ENCODE data around the gene HAVCR2. TPM values are rescaled to one million over a fixed set of nuclear protein-coding genes. Genes with fewer than 3 reads are reported as not detected.
A peak's percentile ranks its signal among the peaks of the same experiment; 100 is the strongest.

Gene HAVCR2
- 1 to 10 TPM; 2.2 to 7.3 (median 3.5) TPM for total RNA-seq

GRCh38 chr5:157108976-157109375, at the start of gene HAVCR2:
Gene HAVCR2, minus strand, starts transcription at chr5:157109044. Its CDS starts 61 bp downstream, at chr5:157108983.
- intact Hi-C loops (cut with DNase I) = no loop called here
- TF ChIP-seq POLR2A (IDR thresholded peaks at IDR 0.05) (no peak), CTCF (IDR thresholded peaks at IDR 0.05) (no peak)
- DNase-seq = peak in 1 of 2 donors; percentile 15
- Histone ChIP-seq H3K27me3 (no peaks in the 10 kb centered on the region), H3K36me3 (no peaks in the 10 kb centered on the region), H3K4me1 (no peaks in the 10 kb centered on the region), H3K9me3 (no peaks in the 10 kb centered on the region), H3K27ac (no peak within 1 kb of the TSS), H3K4me3 (replicated peaks in 1 of 3) (no peak within 1 kb of the TSS)
- 50 to 64% methylated on average over 4 of the region's 4 CpGs for WGBS, 2 donors

GRCh38 chr5:157157293-157157891, 48.5 kb upstream of the HAVCR2 start:
- no peaks in the 10 kb centered on the region for H3K4me1 ChIP-seq
- DNase-seq = no peak
- no peaks in the 10 kb centered on the region for H3K9me3 ChIP-seq
- no peaks in the 10 kb centered on the region for H3K27me3 ChIP-seq
- H3K27ac ChIP-seq = no peak overlapping the region
- H3K36me3 ChIP-seq = no peaks in the 10 kb centered on the region
- TF ChIP-seq CTCF (IDR thresholded peaks at IDR 0.05) (no peak), POLR2A (IDR thresholded peaks at IDR 0.05) (no peak)
- intact Hi-C loops (cut with DNase I) = no loop called here
- H3K4me3 ChIP-seq (replicated peaks in 1 of 3) = no peak overlapping the region
- WGBS, 2 donors = 44 to 87% methylated on average over 1 of the region's 1 CpG

- intact Hi-C loops (cut with DNase I) = no loop called here
- Histone ChIP-seq H3K27me3 (no peaks in the 10 kb centered on the region), H3K27ac (no peak overlapping the region), H3K4me1 (no peaks in the 10 kb centered on the region), H3K9me3 (no peaks in the 10 kb centered on the region), H3K36me3 (no peaks in the 10 kb centered on the region), H3K4me3 (replicated peaks in 1 of 3) (no peak overlapping the region)
- TF ChIP-seq POLR2A (IDR thresholded peaks at IDR 0.05) (no peak), CTCF (IDR thresholded peaks at IDR 0.05) (no peak)
- 88 to 89% methylated on average over 3 of the region's 3 CpGs for WGBS, 2 donors
- DNase-seq = no peak
Measured at GRCh38 chr5:157155297-157155696, 46.5 kb upstream of the HAVCR2 start.

GRCh38 chr5:157150995-157151394, 42.2 kb upstream of the HAVCR2 start:
- Histone ChIP-seq H3K36me3 (no peaks in the 10 kb centered on the region), H3K4me3 (replicated peaks in 1 of 3) (no peak overlapping the region), H3K4me1 (no peaks in the 10 kb centered on the region), H3K27ac (no peak overlapping the region), H3K9me3 (no peaks in the 10 kb centered on the region), H3K27me3 (no peaks in the 10 kb centered on the region)
- intact Hi-C loops (cut with DNase I) = no loop called here
- DNase-seq = no peak
- WGBS, 2 donors = 92 to 95% methylated on average over 3 of the region's 3 CpGs
- TF ChIP-seq POLR2A (IDR thresholded peaks at IDR 0.05) (no peak), CTCF (IDR thresholded peaks at IDR 0.05) (no peak)

- intact Hi-C loops (cut with DNase I) = loop anchor here (10.0 kb wide), 1 partner anchor 586 kb away; the partner anchor contains the start of gene THG1L
- Histone ChIP-seq H3K9me3 (no peaks in the 10 kb centered on the region), H3K27me3 (no peaks in the 10 kb centered on the region), H3K36me3 (no peaks in the 10 kb centered on the region), H3K4me3 (replicated peaks in 1 of 3) (no peak overlapping the region), H3K27ac (no peak overlapping the region), H3K4me1 (no peaks in the 10 kb centered on the region)
- TF ChIP-seq CTCF (IDR thresholded peaks at IDR 0.05) (peak; percentile 59 to 86 (median 66)), POLR2A (IDR thresholded peaks at IDR 0.05) (no peak)
- WGBS, 2 donors = 67 to 69% methylated on average over 14 of the region's 14 CpGs
- DNase-seq = peak; percentile 53 to 62
Measured at GRCh38 chr5:157148734-157149615, 40.1 kb upstream of the HAVCR2 start.

All from thyroid gland (tissue), 4 donors.